ENCODE results near the gene GRM4.
"Not testable (repeated sequence)": the region's sequence is repeated elsewhere in the genome, so short reads cannot be mapped to it uniquely, and the experiment has no call there.

Gene GRM4

DNA sequence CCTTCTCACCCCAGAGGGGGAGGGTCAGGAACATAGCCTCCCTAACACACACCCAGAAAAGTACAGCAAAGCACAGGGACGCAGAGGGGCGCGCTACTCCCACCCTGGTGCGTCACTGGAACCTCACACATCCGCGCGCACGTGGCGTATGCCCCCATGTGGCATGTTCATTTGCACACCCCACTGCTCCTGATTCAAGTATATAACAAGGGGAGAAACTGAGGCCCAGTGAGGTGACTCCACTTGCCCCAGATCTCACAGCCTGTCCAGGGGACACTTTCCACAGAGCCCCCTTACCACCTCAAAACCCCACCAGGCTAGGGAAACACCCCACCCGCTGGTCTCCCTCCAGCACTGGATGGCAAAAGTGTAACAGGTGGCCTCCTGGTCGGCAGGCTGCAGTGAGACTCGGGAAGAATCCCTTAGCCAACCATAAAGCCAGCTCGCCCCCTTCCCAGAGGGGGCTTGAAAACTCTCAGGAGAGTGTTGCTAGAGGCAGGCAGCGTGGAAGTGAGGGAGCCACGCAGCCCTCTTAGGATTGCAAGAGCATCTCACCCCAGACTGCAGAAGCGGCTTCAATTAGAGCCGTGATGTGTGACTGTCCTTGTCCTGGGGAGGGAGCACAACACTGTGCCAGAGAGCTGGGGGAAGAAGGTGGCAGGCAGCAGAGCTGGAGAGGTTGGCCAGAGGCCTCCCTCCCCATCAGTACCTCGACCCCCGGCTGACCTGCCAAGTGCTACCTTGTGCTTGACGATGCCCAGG lies at the start of gene GRM4:
GRM4 (minus strand) TSS at position 67 of the 762 bp plus-strand sequence. CDS start 12,591 bp downstream, outside the sequence.
- DNase-seq (ENCODE audit: low spot score) = no peak

DNA sequence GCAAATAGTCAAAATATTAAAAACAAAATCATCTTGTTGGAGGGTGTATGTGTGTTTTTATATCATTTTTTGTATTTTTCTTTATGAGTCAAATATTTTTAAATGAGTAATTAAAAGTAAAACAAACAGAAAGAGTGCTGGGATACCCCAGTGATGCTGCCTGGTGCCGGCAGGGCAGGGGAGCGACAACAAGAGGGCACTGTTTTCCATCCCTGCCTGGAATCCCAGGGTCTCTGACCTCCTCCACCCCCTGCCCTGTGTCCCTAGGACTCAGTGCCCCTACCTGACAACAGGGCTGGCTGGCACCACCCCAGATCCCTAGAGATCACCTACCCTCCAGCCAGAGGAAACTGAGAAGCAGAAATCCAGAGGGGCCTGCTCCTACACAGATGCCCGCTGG lies 48.9 kb upstream of the GRM4 start:
- DNase-seq (ENCODE audit: low spot score) = peak; percentile 41

DNA sequence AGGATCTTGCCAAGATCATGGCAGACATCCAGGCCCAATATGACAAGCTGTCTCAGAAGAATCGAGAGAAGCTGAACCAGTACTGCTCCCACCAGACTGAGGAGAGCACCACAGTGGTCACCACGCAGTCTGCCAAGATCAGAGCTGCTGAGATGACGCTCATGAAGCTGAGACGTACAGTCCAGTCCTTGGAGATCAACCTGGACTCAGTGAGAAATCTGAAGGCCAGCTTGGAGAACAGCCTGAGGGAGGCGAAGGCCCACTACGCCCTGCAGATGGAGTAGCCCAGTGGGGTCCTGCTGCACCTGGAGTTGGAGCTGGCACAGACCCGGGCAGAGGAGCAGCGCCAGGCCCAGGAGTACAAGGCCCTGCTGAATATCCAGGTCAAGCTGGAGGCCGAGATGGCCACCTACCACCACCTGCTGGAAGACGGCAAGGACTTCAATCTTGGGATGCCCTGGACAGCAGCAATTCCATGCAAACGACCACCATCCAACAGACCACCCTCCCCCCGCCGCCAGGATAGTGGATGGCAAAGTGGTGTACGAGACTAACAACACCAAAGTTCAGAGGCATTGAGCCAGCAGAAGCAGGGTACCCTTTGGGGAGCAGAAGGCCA lies 44.7 kb upstream of the GRM4 start:
- no peak for DNase-seq (ENCODE audit: low spot score)

DNA sequence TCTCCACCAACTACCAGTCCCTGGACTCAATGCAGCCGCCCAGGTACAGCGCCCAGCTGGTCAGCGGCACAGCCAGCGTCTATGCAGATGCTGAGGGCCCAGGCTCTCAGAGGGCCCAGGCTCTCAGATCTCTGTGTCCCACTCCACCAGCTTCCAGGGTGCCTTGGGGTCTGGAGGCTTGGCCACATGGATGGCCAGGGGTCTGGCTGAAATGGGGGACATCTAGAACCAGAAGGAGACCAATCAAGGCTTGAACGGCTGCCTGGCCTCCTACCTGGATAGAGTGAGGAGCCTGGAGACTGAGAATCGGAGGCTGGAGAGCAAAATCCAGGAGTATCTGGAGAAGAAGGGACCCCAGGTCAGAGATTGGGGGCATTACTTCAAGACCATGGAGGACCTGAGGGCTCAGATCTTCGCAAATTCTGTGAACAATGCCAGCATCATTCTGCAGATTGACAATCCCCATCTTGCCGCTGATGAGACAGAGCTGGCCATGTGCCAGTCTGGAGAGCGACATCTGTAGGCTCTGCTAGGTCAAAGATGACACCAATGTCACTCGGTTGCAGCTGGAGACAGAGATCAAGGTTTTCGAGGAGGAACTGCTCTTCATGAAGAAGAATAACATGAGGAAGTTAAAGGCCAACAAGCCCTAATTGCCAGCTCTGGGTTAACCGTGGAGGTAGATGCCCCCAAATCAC lies 44.1 kb upstream of the GRM4 start:
- DNase-seq (ENCODE audit: low spot score) = no peak

DNA sequence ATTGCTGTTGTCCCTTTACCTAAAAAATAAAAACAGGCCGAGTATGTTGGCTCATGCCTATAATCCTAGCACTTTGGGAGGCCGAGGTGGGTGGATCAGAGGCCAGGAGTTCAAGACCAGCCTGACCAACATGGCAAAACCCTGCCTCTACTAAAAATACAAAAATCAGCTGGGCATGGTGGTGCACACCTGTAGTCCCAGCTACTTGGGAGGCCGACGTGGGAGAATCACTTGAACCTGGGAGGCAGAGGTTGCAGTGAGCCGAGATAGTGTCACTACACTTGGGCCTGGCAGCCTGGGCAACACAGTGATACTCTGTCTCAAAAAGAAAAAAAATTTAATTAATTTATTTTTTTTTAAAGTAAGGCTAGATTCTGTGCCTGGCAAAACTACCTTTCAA lies 38.8 kb upstream of the GRM4 start:
- DNase-seq (ENCODE audit: low spot score) = not testable (repeated sequence)

DNA sequence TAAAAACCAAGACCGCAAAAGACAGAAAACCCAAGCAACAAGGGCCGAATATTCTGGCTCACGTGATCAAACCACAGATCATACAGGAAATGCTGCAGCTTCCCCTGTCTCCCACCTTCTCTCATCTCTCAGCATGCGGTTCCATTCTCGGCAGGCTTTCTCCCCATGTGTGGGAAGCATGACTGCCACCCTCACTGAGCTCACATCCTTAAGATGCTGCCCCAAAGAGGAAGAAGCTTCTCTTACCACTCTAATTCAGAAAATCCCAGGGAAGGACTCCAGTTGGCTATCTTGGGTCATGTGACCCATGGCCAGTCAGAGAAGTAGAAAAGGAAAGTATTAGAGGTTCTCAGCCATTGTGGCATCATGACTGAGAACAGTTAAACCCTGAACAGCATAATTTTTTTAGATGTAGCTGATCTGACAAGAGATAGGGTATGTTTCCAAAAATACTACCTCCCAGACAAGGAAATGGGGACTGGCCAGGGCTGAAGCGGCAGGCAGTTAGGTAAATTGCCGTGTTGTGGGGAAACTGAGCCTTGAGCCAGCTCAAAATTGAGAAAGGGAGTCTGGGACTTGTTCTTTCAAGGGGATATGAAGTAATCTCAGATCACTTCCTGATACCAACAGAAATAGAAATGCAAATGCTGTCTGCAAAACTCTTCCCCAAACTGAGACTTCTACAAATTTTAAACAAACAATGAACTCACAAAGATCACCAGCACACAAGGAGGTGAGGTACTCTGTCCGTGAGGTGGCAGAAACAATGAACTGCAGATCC lies 37.1 kb upstream of the GRM4 start:
- DNase-seq (ENCODE audit: low spot score) = no peak

DNA sequence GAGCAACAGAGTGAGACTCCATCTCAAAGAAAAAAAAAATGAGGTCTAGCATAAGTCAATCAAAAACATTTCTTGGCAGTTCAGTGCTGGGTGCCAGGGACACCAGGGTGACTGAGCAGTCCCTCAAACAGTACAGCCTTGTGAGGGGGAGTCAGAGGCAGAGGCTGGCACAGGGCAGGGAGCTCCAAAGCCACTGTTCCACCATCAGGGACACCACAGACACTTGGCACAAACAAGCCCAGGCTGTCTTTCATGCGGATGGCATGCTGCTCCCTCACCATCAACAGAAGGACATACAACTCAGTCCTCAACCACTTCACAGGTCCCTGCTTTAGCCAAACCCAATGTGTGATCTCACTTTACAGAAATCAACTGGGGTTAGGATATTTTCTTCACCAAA lies 36.0 kb upstream of the GRM4 start:
- no peak for DNase-seq (ENCODE audit: low spot score)

DNA sequence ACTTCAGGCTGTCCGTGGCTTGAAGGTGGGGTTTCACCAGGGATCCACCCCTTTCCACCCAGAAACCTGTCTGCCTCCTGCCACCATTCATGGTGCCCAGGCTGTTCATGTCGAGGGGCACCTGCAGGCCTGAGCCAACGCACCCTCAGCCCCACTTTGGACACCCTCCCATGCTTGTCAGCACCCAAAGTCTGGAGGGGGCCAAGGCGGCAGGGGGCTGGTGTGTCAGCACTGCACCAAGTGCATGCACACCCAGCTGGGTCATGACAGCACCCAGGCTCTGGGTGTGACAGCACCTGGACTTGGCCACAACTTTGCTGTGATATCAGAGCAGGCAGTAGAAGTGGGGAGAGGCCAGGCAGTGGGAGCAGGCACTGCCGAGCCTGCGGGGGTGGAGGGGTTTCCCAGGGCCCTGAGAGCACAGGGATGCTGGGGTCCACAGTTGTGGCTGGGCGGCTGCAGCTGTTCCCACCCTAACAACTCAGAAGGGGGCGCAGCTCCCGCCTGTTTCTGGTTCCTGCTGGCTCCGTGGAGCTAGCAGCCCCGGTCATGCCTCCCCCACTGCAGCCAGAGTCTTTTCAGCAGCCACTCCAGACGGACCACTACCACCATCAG lies 33.3 kb upstream of the GRM4 start:
- no peak for DNase-seq (ENCODE audit: low spot score)

DNA sequence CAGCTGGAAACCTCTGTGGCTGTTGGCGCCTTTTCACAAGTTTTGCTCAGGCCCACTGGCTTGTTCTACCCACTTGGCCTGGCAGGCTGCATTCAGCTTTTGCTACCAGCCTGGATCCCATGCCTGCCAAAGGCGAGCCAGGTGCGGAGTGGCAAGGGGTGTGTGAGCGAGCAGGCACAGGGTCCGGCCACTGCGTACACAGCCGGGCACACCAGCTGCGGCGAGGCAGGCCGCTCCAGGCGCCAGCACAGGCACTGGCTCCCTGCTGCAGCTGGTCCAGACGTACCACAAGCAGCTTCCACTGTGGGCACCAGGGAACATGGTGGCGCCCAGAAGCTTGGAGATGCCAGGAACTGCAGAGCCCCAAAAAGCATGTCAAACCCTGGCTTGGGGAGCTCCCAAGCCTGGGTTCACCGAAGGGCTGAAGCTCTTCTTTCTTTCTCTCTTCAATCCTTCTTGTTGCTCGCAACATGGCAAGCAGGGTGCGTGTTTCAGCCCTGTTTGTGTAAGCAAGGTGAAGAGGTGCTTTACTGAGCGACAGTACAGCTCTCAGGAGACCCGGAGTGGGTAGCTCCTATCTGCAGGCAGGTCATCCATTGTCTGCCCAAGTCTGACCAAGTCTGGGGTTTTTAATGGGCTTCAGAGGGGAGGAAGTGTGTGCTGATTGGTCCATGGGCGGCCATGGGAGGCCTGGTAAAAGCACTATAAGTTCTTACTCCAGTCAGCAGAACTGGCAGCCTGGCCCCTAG lies 32.6 kb upstream of the GRM4 start:
- DNase-seq (ENCODE audit: low spot score) = no peak

DNA sequence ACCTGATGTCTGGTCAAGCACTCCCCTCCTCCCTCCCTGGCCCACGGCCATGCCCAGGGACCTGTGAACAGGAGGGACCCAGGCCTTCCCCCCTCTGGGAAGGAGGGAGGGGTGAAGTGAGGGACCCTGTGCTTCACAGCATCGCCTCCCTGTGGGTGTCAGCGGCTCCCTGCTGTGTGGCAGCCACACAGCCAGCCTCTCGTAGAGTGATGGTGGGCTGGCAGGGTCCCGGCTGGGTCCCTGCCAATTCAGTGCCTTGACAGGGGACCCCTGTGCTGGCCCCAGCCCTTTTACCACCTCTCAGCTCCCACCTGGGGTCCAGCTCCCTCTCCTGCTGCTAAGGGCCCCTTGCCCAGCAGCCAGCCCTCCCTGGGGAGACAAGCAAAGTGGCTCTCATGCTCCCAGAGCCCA lies 31.3 kb upstream of the GRM4 start:
- DNase-seq (ENCODE audit: low spot score) = no peak

DNA sequence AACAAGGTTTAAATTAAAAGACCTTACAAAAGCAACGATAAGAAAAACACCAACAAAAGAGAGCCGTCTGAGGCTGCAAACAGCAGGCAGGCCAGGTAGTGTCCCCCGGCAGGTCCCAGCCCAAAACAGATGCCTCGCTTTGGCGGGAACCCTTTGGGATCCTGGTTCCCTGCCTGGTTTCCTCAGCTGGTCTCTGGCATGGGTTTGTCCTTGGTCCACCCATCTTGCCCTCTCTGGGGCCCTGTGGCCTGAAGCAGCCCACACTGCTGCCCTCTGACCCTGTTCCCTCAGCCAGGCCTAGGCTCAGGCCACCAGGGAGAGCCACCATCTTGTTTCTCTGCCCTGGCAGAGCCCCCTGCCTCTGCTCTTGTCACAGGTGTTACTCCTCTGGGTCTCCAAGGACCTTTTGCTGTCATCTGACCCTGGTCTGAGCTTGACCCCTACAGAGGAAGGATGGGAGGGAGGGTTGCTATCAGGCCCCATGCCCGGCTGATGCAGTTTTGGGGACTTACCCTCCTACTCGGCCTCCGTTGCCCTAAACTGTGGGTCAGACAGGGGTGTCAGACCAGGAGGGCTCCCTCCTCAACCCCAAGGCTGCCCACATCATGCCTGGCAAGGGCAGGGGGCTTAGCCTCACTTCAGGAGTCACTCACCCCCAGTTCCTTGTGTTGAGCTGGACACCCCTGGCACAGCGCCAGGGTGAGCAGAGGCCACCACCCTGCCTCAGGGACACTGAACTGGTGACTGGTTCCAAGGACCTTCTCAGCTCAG lies 30.6 kb upstream of the GRM4 start:
- DNase-seq (ENCODE audit: low spot score) = no peak

DNA sequence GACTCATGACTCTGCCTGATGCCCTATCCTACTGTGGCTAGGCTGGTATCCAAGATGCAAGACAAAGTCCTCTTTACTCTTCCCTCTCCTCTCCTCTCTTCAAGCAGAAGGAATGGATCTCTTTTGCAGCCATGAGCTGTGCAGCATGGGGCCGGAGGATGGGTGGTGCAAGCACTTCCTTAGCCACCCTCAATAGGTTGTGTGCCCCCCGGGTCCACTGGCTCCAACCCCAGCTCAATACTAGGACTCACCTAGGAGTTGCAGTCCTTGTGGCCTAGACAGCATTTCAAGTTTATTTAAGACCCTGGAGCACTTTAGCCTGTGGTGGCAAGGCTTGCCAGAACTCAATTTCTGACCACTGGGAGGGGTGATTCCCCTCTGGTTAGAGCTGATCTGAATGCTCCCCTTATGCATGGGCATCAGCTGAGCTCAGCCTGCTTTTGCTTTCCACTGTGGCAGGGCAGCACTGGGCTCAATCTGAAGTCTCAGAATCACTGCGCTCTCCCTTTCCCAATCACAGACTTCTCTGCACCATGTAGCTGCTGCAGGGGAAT lies 29.0 kb upstream of the GRM4 start:
- no peak for DNase-seq (ENCODE audit: low spot score)

DNA sequence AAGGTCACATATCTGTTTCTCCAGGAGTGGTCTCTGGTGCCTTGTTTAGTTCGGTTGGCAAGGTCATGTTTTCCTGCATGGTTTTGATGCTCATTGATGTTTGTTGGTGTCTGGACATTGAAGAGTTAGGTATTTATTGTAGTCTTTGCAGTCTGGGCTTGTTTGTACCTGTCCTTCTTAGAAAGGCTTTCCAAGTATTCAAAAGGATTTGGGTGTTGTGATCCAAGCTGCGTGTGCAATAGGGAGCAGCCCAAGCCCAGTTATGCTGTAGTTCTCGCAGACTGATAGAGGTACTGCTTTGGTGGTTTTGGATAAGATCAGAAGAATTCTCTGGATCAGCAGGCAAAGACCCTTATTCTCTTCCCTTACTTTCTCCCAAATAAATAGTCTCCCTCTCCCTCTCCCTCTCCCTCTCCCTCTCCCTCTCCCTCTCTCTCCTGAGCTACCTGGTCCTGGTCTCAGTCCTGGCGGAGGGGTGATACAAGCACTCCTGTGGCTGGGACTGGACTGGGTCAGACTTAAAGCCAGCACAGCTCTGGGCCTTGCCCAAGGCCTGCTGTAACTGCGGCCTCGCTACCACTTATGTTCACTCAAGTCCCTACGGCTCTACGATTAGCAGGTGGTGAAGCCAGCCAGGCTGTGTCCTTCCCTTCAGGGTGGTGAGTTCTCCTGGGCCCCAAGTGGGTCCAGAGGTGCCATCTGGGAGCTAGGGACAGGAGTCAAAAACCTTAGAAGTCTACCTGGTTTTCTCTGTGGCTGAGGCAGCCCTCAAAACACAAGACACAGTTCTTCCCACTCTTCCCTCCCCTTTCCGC lies 27.3 kb upstream of the GRM4 start:
- DNase-seq (ENCODE audit: low spot score) = no peak

DNA sequence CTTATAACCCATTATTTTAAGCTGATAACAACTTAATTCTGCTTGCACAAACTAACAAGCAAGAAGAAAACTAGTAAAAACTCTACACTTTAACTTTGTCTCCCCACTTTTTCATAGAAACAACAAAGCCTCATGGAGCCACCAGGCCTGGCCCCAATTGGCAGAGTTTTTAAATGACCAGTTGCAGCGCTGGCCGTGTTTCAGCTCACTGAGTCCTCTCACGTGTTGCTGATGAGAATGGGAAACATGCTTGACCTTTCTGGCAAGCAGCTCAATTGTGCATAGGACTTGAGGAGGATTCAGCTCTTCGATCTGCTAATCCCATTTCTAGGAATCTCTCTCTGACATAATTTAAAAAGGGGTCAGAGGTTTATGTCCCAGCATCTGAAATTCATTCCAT lies 24.5 kb upstream of the GRM4 start:
- DNase-seq (ENCODE audit: low spot score) = no peak

DNA sequence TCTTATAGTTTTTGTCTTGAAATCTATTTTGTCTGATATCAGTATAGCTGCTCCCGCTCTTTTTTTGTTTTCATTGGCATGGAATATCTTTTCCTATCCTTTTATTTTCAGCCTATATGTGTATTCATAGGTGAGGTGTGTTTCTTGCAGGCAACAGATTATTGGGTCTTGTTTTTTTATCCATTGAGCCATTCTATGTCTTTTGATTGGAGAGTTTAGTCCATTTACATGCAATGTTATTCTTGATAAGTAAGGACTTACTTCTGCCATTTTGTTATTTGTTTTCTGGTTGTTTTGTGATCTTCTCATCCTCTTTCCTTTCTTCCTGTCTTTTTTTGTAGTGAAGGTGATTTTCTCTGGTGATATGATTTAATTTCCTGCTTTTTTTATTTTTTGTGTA lies 24.0 kb upstream of the GRM4 start:
- no peak for DNase-seq (ENCODE audit: low spot score)

DNA sequence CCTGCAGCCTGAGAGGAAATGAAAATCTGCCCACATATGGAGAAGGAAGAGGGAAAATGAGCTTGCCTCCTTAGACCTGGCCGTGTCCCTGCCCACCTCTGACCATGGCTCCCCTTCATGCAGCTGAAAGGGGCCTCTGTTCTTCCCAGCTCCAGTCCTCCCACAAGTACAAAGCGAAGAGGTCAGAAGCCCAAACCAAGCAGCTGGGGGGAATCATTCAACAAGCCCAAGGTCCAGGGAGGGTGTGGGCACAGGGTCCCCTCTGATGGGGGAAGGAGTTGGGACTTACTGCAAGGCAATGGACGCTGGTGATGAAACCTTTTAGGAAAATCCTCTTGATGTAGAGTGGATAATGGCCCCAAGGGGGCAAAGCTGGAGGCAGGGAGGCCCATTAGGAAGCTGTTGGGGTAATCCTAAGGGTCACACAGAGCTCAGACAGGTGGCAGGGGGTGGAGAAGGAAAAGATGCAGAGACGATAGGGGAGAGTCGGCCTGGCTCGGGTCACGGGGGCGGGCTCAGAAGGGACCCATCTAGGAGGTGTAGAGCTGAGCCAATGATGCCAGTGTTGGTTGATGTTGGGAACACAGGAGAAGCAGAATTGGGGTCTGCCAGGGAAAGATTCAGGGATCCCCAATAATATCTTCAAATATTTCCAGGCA lies 16.1 kb upstream of the GRM4 start:
- DNase-seq (ENCODE audit: low spot score) = peak; percentile 4

DNA sequence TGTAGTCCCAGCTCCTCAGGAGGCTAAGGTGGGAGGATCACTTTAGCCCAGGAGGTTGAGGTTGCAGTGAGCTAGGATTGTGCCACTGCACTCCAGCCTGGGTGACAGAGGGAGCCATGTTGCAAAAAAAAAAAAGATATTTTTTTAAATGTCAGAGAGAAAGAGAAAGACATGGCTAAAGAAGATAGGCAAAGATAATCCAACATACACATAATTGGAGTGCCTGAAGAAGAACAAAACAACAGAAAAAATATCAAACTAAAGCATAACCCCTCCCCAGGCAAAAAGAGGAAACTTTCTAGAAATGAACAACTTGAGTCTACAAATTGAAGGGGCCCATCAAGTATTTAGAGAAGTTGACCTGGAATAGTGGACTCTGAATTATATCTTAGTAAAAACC lies 14.0 kb upstream of the GRM4 start:
- no peak for DNase-seq (ENCODE audit: low spot score)

DNA sequence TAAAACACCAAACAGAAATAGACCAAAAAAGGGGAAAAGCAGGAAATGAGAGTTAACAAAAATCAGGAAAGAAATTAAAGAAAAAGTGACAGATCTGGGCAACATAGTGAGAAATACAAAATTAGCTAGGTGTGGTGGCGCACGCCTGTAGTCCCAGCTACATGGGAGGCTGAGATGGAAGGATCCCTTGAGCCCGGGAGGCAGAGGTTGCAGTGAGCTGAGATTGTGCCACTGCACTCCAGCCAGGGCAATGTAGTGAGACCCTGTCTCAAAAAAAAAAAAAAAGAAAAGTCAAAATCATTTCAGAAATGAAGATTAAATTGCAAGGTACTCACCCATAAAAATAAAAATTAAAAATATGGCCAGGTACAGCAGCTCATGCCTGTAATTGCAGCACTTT lies 13.0 kb upstream of the GRM4 start:
- no peak for DNase-seq (ENCODE audit: low spot score)

DNA sequence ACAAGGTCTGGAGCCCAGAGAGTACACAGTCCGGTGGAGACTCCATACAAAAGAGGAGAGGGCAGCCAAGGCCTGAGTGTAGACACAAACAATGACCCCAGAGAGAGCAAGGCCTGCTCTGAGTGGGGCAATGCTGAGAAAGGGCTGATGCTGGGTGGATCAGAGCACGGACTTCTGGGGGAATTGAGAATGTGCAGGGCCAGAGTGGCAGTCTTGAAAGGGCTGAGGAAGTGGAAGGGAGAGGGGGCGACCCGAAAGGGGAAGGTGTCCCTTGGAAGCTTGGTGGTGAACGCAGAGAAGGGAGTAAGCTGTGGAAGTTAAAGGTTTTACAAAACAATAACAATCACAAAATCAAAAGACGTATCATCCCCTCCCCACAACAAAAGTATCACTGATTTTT lies 12.0 kb upstream of the GRM4 start:
- no peak for DNase-seq (ENCODE audit: low spot score)

Data from hepatic stellate cell (primary cell).